ENCODE data around the gene PDAP1. TPM values are rescaled to one million over a fixed set of nuclear protein-coding genes. Genes with fewer than 3 reads are reported as not detected.
"Not testable (repeated sequence)": the region's sequence is repeated elsewhere in the genome, so short reads cannot be mapped to it uniquely, and the experiment has no call there.

PDAP1 gene
- total and polyA plus RNA-seq, 2 of the 13 experiments (the other 11 are each of a cell fraction or from before 2014, with no cell fraction given) = 13.0 to 100 TPM

DNA sequence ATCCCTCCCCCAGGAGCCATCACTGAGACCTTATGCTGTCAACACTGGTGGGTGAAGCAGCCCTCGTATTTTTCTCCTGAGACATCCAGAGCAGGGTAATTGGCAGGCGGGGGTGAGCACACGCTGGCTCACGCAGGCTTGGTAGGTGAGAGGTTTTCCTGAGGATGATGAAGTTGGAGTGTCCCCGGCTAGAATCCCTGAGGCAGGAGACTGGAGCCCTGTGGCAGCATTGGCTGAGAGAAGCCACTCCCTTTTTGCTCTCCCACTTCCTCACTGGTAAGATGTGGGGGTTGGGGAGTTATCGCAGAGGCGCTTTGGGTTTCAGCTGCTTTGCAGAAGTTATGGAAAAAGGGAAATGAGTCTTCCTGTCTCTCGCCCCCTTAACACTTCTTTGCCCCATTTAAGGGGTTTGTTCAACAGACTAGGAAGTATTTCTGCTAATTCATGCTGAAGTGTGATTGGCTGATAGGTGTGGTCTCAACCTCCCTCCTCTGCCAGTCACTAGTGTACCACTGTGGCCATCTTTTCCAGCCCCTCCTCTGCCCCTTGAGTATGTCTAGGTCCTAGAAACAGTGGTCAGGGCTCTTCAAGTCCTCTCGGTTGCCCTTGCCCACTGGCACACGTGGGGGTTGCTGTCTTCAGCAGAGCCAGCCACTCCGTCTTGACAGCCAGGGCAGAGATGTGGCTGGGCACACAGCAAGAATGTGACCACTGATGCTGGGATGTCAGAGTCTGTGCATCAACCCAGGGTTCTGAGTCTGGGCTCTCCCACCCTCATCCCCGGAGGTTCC lies 28.2 kb downstream of the PDAP1 start:
- TF ChIP-seq ZNF503 (CRISPR knock-in tag; IDR thresholded peaks at IDR 0.05) (peak; percentile 24; the same call in 1 of the 2 replicates), ZBED4 (CRISPR knock-in tag; IDR thresholded peaks at IDR 0.05; ENCODE audit: borderline replicate concordance) (no peak)
- ATAC-seq (no peak), DNase-seq (ENCODE audit: low spot score) (no peak), FAIRE-seq (no peak)
- 83% methylated on average over 11 of the region's 12 CpGs for WGBS (ENCODE audit: low lambda C conversion rate)
- Histone ChIP-seq H4K20me1 (ENCODE audit: insufficient read depth, low read length) (peaks cover 5% of the 10 kb centered on the region; the same call in 1 of the 2 replicates), H3K27ac (ENCODE audit: extremely low read length, insufficient read depth, low read length) (peak overlapping the region; percentile 91), H3K9ac (ENCODE audit: insufficient read depth, low read depth, low read length) (peak overlapping the region; percentile 63), H2AFZ (ENCODE audit: low read length) (no peak overlapping the region), H3K36me3 (replicated peaks in 1 of 2; ENCODE audit: control insufficient read depth in 1 of 2, insufficient read depth in 2 of 2, low read length in 2 of 2) (0 out of 5 replicates have a peak, but pooled peaks cover 1 to 3% of the 10 kb centered on the region in 2 experiments), H3K79me2 (ENCODE audit: insufficient read depth, low read length) (peaks cover 27% of the 10 kb centered on the region), H3K27me3 (ENCODE audit: control insufficient read depth in 1 of 2, insufficient read depth in 2 of 2, low read length in 2 of 2) (no peaks in the 10 kb centered on the region), H3K4me2 (ENCODE audit: low read depth, low read length) (peak overlapping the region; percentile 86), H3K4me1 (ENCODE audit: insufficient read depth, low read length) (peaks cover 50% of the 10 kb centered on the region), H3K9me3 (ENCODE audit: low read length) (no peaks in the 10 kb centered on the region), H3K4me3 (replicated peaks in 1 of 3; ENCODE audit: insufficient read depth in 1 of 3, low read depth in 2 of 3, low read length in 3 of 3) (no peak overlapping the region)
- no TSS peak for BruUV-seq (replicated peaks)
- in situ Hi-C loops (cut with HindIII; ENCODE audit: extremely low pct_ligation_motif_present, low pct_unique_long_range_greater_than_20kb) (no loop called here), intact Hi-C loops (cut with micrococcal nuclease; ENCODE audit: unreplicated experiment) (no loop called here)
- ChIA-PET POLR2A (interaction anchor here (0.5 to 2.3 kb wide), 5 partner anchors 8 to 91 kb away, joined by 3 to 9 read pairs (median 4); partner anchors contain the start of genes BUD31 and PDAP1), CTCF (ENCODE audit: low intra/inter-chr PET ratio, low total read pairs) (no interaction called here)

- H4K20me1 ChIP-seq (ENCODE audit: insufficient read depth, low read length); H3K9ac ChIP-seq (ENCODE audit: insufficient read depth, low read depth, low read length); H3K9me3 ChIP-seq (ENCODE audit: low read length); H3K4me2 ChIP-seq (ENCODE audit: low read depth, low read length); H2AFZ ChIP-seq (ENCODE audit: low read length); FAIRE-seq; DNase-seq (ENCODE audit: low spot score); ATAC-seq; CTCF ChIA-PET (ENCODE audit: low intra/inter-chr PET ratio, low total read pairs); intact Hi-C loops (cut with micrococcal nuclease; ENCODE audit: unreplicated experiment); H3K27me3 ChIP-seq (ENCODE audit: control insufficient read depth in 1 of 2, insufficient read depth in 2 of 2, low read length in 2 of 2); BruUV-seq (replicated peaks); H3K36me3 ChIP-seq (replicated peaks in 1 of 2; ENCODE audit: control insufficient read depth in 1 of 2, insufficient read depth in 2 of 2, low read length in 2 of 2); H3K4me3 ChIP-seq (replicated peaks in 1 of 3; ENCODE audit: insufficient read depth in 1 of 3, low read depth in 2 of 3, low read length in 3 of 3); in situ Hi-C loops (cut with HindIII; ENCODE audit: extremely low pct_ligation_motif_present, low pct_unique_long_range_greater_than_20kb): not testable (repeated sequence)
- peak overlapping the region; percentile 91 for H3K27ac ChIP-seq (ENCODE audit: extremely low read length, insufficient read depth, low read length)
- H3K4me1 ChIP-seq (ENCODE audit: insufficient read depth, low read length) = peaks cover 50% of the 10 kb centered on the region
- WGBS (ENCODE audit: low lambda C conversion rate) = 93% methylated on average over 7 of the region's 7 CpGs
- H3K79me2 ChIP-seq (ENCODE audit: insufficient read depth, low read length) = peaks cover 27% of the 10 kb centered on the region
- POLR2A ChIA-PET = interaction anchor here (2.3 kb wide), 1 partner anchor 29 kb away, joined by 9 read pairs; the partner anchor contains the start of genes BUD31 and PDAP1
Measured at GRCh38 chr7:99379693-99380031, 28.7 kb downstream of the PDAP1 start.
